ENCODE data around the gene GRM5. TPM values are rescaled to one million over a fixed set of nuclear protein-coding genes. Genes with fewer than 3 reads are reported as not detected.

Gene GRM5
- total and polyA plus RNA-seq, 2 experiments from 2014 or later, result 0.27 TPM; not detected in 1

GRCh38 chr11:88521399-88521798, 544.4 kb downstream of the GRM5 start:
- DNase-seq (ENCODE audit: low spot score), result no peak
- Histone ChIP-seq H3K27me3 (no peaks in the 10 kb centered on the region), H3K9me2 (replicated peaks; ENCODE audit: insufficient read depth) (no peaks in the 10 kb centered on the region), H3K79me2 (no peaks in the 10 kb centered on the region), H3K9me3 (ENCODE audit: low read depth) (no peaks in the 10 kb centered on the region), H3K36me3 (replicated peaks; ENCODE audit: insufficient read depth, low read depth) (no peaks in the 10 kb centered on the region), H3K4me3 (no peak overlapping the region), H4K20me1 (ENCODE audit: insufficient read depth, poor library complexity, severe bottlenecking) (no peaks in the 10 kb centered on the region), H3K4me1 (ENCODE audit: insufficient read depth) (no peaks in the 10 kb centered on the region), H3K27ac (no peak overlapping the region), H2AFZ (no peak overlapping the region), H3K4me2 (no peak overlapping the region)
- TF ChIP-seq EZH2 (IDR thresholded peaks at IDR 0.05; ENCODE audit: borderline replicate concordance) (no peak), EZH2phosphoT487 (IDR thresholded peaks at IDR 0.05; ENCODE audit: low read depth, severe bottlenecking, unreplicated experiment) (no peak), CTCF (IDR thresholded peaks at IDR 0.05; ENCODE audit: poor library complexity) (no peak)

- no peak overlapping the region for H3K4me2 ChIP-seq
Observed at GRCh38 chr11:88520391-88520790, 545.4 kb downstream of the GRM5 start.

GRCh38 chr11:88515002-88515401, 550.8 kb downstream of the GRM5 start:
- Histone ChIP-seq H3K4me2 (no peak overlapping the region), H3K79me2 (no peaks in the 10 kb centered on the region), H4K20me1 (ENCODE audit: insufficient read depth, poor library complexity, severe bottlenecking) (no peaks in the 10 kb centered on the region), H3K4me1 (ENCODE audit: insufficient read depth) (no peaks in the 10 kb centered on the region), H3K9me2 (replicated peaks; ENCODE audit: insufficient read depth) (no peaks in the 10 kb centered on the region), H2AFZ (no peak overlapping the region), H3K9me3 (ENCODE audit: low read depth) (no peaks in the 10 kb centered on the region), H3K27me3 (peaks cover 4% of the 10 kb centered on the region), H3K27ac (no peak overlapping the region), H3K36me3 (replicated peaks; ENCODE audit: insufficient read depth, low read depth) (no peaks in the 10 kb centered on the region), H3K4me3 (no peak overlapping the region)
- no peak for DNase-seq (ENCODE audit: low spot score)
- WGBS (ENCODE audit: low lambda C conversion rate, missing lambda C conversion rate), result 55% methylated on average over 4 of the region's 4 CpGs
- TF ChIP-seq EZH2 (IDR thresholded peaks at IDR 0.05; ENCODE audit: borderline replicate concordance), result no peak
- TF ChIP-seq CTCF (IDR thresholded peaks at IDR 0.05; ENCODE audit: poor library complexity), result no peak
- no peak for TF ChIP-seq EZH2phosphoT487 (IDR thresholded peaks at IDR 0.05; ENCODE audit: low read depth, severe bottlenecking, unreplicated experiment)

More at GRCh38 chr11:88520391-88520790, 545.4 kb downstream of the GRM5 start:
- no peaks in the 10 kb centered on the region for H3K9me3 ChIP-seq (ENCODE audit: low read depth)
- H4K20me1 ChIP-seq (ENCODE audit: insufficient read depth, poor library complexity, severe bottlenecking), result no peaks in the 10 kb centered on the region
- no peak overlapping the region for H3K27ac ChIP-seq
- no peaks in the 10 kb centered on the region for H3K36me3 ChIP-seq (replicated peaks; ENCODE audit: insufficient read depth, low read depth)
- no peak overlapping the region for H3K4me3 ChIP-seq
- no peaks in the 10 kb centered on the region for H3K4me1 ChIP-seq (ENCODE audit: insufficient read depth)
- no peaks in the 10 kb centered on the region for H3K27me3 ChIP-seq
- TF ChIP-seq EZH2 (IDR thresholded peaks at IDR 0.05; ENCODE audit: borderline replicate concordance), result no peak
- TF ChIP-seq EZH2phosphoT487 (IDR thresholded peaks at IDR 0.05; ENCODE audit: low read depth, severe bottlenecking, unreplicated experiment), result no peak
- TF ChIP-seq CTCF (IDR thresholded peaks at IDR 0.05; ENCODE audit: poor library complexity), result no peak
- no peaks in the 10 kb centered on the region for H3K79me2 ChIP-seq
- no peaks in the 10 kb centered on the region for H3K9me2 ChIP-seq (replicated peaks; ENCODE audit: insufficient read depth)
- DNase-seq (ENCODE audit: low spot score), result no peak
- no peak overlapping the region for H2AFZ ChIP-seq

GRCh38 chr11:88511006-88511405, 554.8 kb downstream of the GRM5 start:
- H3K27ac ChIP-seq, result no peak overlapping the region
- H3K36me3 ChIP-seq (replicated peaks; ENCODE audit: insufficient read depth, low read depth), result no peaks in the 10 kb centered on the region
- peaks cover 4% of the 10 kb centered on the region for H3K4me1 ChIP-seq (ENCODE audit: insufficient read depth)
- TF ChIP-seq EZH2phosphoT487 (IDR thresholded peaks at IDR 0.05; ENCODE audit: low read depth, severe bottlenecking, unreplicated experiment) (no peak), CTCF (IDR thresholded peaks at IDR 0.05; ENCODE audit: poor library complexity) (no peak), EZH2 (IDR thresholded peaks at IDR 0.05; ENCODE audit: borderline replicate concordance) (no peak)
- H3K9me2 ChIP-seq (replicated peaks; ENCODE audit: insufficient read depth), result no peaks in the 10 kb centered on the region
- no peaks in the 10 kb centered on the region for H3K9me3 ChIP-seq (ENCODE audit: low read depth)
- H3K27me3 ChIP-seq, result peaks cover 35% of the 10 kb centered on the region
- no peak for DNase-seq (ENCODE audit: low spot score)
- no peak overlapping the region for H2AFZ ChIP-seq
- H3K4me2 ChIP-seq, result no peak overlapping the region
- no peak overlapping the region for H3K4me3 ChIP-seq
- WGBS (ENCODE audit: low lambda C conversion rate, missing lambda C conversion rate), result 65% methylated on average over 1 of the region's 1 CpG
- no peaks in the 10 kb centered on the region for H4K20me1 ChIP-seq (ENCODE audit: insufficient read depth, poor library complexity, severe bottlenecking)
- no peaks in the 10 kb centered on the region for H3K79me2 ChIP-seq

Measured in hepatocyte (in vitro differentiated cells).